GM12892 (cell line): Measurements from ENCODE around the gene ABHD12.

Experiments
- DNase-seq: peaks from one replicate; pipeline ENCODE4 v3.0.0; 2011; ENCODE audit not compliant: insufficient read length
- FAIRE-seq: peaks from 2 replicates; lab custom pipeline; 2011; peaks lifted over from hg19 to GRCh38; lab: Jason Lieb, UNC
- POLR2A ChIP-seq: IDR thresholded peaks from 2 replicates; pipeline ENCODE4 v1.6.1; 2011; ENCODE audit warnings: low read depth, low read length, control low read depth
- POLR2AphosphoS5 ChIP-seq: IDR thresholded peaks from 2 replicates; pipeline ENCODE4 v1.6.1; 2011; ENCODE audit warnings: low read depth, low read length, control low read depth
- TAF1 ChIP-seq: IDR thresholded peaks from 2 replicates; pipeline ENCODE4 v1.6.1; 2011; ENCODE audit warnings: low read depth, mild to moderate bottlenecking, control low read depth, low read length, borderline replicate concordance

ABHD12 gene

GRCh38 chr20:25287631-25288290, 102.9 kb downstream of the ABHD12 start:
- no peak for TF ChIP-seq TAF1
- no peak for TF ChIP-seq POLR2A
- no peak for TF ChIP-seq POLR2AphosphoS5
- FAIRE-seq = no peak
- no peak for DNase-seq

- FAIRE-seq = no peak
- TF ChIP-seq TAF1 (no peak), POLR2A (no peak)
- no peak for DNase-seq
Observed at GRCh38 chr20:25286917-25287316, 103.7 kb downstream of the ABHD12 start.

- FAIRE-seq = no peak
- TF ChIP-seq POLR2AphosphoS5 (no peak), POLR2A (no peak), TAF1 (no peak)
- no peak for DNase-seq
Observed at GRCh38 chr20:25285856-25286798, 104.5 kb downstream of the ABHD12 start.

- no peak for TF ChIP-seq TAF1
Observed at GRCh38 chr20:25285091-25285647, 105.5 kb downstream of the ABHD12 start.

GRCh38 chr20:25284131-25284601, 106.5 kb downstream of the ABHD12 start:
- DNase-seq = no peak

More at GRCh38 chr20:25285091-25285647, 105.5 kb downstream of the ABHD12 start:
- no peak for DNase-seq
- FAIRE-seq = no peak

GRCh38 chr20:25283221-25283951, 107.2 kb downstream of the ABHD12 start:
- FAIRE-seq = no peak
- TF ChIP-seq TAF1 = no peak
- TF ChIP-seq POLR2AphosphoS5 = no peak
- no peak for TF ChIP-seq POLR2A
- DNase-seq = no peak

More at GRCh38 chr20:25284131-25284601, 106.5 kb downstream of the ABHD12 start:
- no peak for TF ChIP-seq POLR2AphosphoS5
- TF ChIP-seq POLR2A = no peak
- no peak for TF ChIP-seq TAF1
- no peak for FAIRE-seq

GRCh38 chr20:25282796-25283195, 107.8 kb downstream of the ABHD12 start:
- DNase-seq = no peak
- no peak for TF ChIP-seq POLR2A
- no peak for TF ChIP-seq TAF1
- TF ChIP-seq POLR2AphosphoS5 = no peak
- no peak for FAIRE-seq

- no peak for FAIRE-seq
- DNase-seq = no peak
- TF ChIP-seq TAF1 = no peak
- no peak for TF ChIP-seq POLR2AphosphoS5
- TF ChIP-seq POLR2A = no peak
Observed at GRCh38 chr20:25282034-25282781, 108.4 kb downstream of the ABHD12 start.

GRCh38 chr20:25281541-25281991, 109.1 kb downstream of the ABHD12 start:
- FAIRE-seq (peak; percentile 70), DNase-seq (peak; percentile 68)
- no peak for TF ChIP-seq POLR2A
- no peak for TF ChIP-seq TAF1
- no peak for TF ChIP-seq POLR2AphosphoS5
